ENCODE data around the gene HLX. TPM values are rescaled to one million over a fixed set of nuclear protein-coding genes. Genes with fewer than 3 reads are reported as not detected.

Gene HLX
- total and polyA plus RNA-seq, 8 donors, result 0.43 to 38.5 (median 3.7) TPM

DNA sequence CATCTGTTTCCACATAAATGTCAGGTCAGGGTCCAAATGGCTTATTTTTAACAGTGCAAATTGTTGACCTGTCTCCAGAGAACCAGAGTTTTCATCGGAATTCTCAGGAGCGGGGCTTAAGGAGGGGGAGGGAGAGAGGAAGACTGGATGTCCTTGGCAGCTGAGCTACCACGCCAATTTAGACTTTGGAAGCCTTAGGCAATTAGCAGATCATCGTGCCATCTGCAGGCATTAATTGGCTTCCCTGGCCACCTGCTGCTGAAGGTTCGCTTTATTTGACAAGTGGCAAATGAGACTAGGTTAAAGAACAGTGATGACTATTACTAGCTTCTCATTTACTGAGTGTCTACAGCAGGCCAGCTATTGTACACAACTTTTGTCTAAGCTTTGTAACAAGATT lies 43.7 kb downstream of the HLX start:
- Histone ChIP-seq H3K4me3 (no peak overlapping the region), H3K9me3 (no peaks in the 10 kb centered on the region), H3K27ac (no peak overlapping the region), H3K36me3 (no peaks in the 10 kb centered on the region), H3K27me3 (peaks cover 0 to 9% (median 3%) of the 10 kb centered on the region in 3 donors), H3K4me1 (no peaks in the 10 kb centered on the region)
- DNase-seq, result no peak
- 69 to 74% (median 72%) methylated on average over 5 of the region's 5 CpGs for WGBS, 5 donors
- intact Hi-C loops (cut with DNase I; ENCODE audit: low total_unique reads), result no loop called here
- TF ChIP-seq, protein P1, sequence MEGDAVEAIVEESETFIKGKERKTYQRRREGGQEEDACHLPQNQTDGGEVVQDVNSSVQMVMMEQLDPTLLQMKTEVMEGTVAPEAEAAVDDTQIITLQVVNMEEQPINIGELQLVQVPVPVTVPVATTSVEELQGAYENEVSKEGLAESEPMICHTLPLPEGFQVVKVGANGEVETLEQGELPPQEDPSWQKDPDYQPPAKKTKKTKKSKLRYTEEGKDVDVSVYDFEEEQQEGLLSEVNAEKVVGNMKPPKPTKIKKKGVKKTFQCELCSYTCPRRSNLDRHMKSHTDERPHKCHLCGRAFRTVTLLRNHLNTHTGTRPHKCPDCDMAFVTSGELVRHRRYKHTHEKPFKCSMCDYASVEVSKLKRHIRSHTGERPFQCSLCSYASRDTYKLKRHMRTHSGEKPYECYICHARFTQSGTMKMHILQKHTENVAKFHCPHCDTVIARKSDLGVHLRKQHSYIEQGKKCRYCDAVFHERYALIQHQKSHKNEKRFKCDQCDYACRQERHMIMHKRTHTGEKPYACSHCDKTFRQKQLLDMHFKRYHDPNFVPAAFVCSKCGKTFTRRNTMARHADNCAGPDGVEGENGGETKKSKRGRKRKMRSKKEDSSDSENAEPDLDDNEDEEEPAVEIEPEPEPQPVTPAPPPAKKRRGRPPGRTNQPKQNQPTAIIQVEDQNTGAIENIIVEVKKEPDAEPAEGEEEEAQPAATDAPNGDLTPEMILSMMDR (IDR thresholded peaks at IDR 0.05), result no peak
- TF ChIP-seq POLR2AphosphoS5 (IDR thresholded peaks at IDR 0.05), result no peak
- TF ChIP-seq POLR2A (IDR thresholded peaks at IDR 0.05), result no peak
- no peak for TF ChIP-seq EP300 (IDR thresholded peaks at IDR 0.05)

DNA sequence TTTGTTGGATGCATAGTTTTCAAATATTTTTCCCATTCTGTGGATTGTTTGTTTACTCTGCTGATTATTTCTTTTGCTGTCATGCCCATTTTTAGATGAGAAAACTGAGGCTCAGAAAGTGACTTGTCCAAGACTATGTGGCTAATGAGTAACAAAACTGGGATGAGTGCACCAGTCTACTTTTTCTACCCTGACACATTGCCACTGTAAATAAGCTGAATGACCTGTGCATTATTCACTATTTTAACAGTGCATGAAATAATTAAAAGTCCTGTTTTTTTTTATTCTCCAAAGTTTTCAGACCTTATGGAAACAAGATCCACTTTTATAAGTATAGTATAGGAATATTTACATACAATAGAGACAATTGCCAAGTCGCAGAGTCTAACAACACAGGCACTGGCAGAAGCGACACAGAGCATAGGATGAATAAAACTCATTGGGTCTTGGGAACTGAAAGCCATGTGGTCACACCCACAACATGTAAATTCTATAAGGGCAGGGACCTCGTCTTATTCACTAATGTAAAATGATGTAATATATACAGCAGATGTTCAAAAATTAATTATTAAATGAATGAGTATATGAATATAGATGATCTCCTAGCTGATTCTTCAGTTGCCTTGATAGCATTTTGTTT lies 45.2 kb downstream of the HLX start:
- Histone ChIP-seq H3K27me3 (peaks cover 0 to 9% (median 3%) of the 10 kb centered on the region in 3 donors), H3K27ac (no peak overlapping the region), H3K4me3 (no peak overlapping the region), H3K36me3 (no peaks in the 10 kb centered on the region), H3K4me1 (no peaks in the 10 kb centered on the region), H3K9me3 (no peaks in the 10 kb centered on the region)
- TF ChIP-seq EP300 (IDR thresholded peaks at IDR 0.05) (no peak), POLR2AphosphoS5 (IDR thresholded peaks at IDR 0.05) (no peak), POLR2A (IDR thresholded peaks at IDR 0.05) (no peak)
- TF ChIP-seq, protein P1 (IDR thresholded peaks at IDR 0.05), result no peak
- intact Hi-C loops (cut with DNase I; ENCODE audit: low total_unique reads), result no loop called here
- WGBS, 5 donors, result 74 to 85% (median 79%) methylated on average over 3 of the region's 3 CpGs
- no peak for DNase-seq

DNA sequence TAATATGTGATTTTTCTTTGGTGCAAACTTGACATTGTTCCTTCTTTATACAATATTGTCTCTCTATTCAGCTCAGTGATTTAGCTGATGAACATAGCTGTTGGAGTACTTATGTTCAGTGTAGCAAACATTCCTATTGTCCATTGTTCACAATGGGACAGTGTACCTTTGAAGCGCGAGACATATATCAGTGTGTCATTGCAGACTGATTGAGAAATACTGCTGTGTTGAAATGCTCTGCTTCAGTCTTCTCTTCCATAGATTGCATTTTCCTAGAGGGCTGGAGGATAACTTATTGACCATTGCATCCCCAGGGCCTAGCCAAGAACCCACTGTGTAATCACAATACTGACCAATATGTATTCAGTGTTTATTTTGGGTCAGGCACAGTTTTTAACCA lies 46.5 kb downstream of the HLX start:
- WGBS, 5 donors, result 84 to 92% (median 88%) methylated on average over 2 of the region's 2 CpGs
- H3K27ac ChIP-seq, result no peak overlapping the region
- H3K27me3 ChIP-seq, result peaks cover 0 to 9% (median 3%) of the 10 kb centered on the region in 3 donors
- H3K4me1 ChIP-seq, result no peaks in the 10 kb centered on the region
- H3K9me3 ChIP-seq, result no peaks in the 10 kb centered on the region
- TF ChIP-seq, protein P1 (IDR thresholded peaks at IDR 0.05), result no peak
- no peak for TF ChIP-seq POLR2AphosphoS5 (IDR thresholded peaks at IDR 0.05)
- TF ChIP-seq EP300 (IDR thresholded peaks at IDR 0.05), result no peak
- TF ChIP-seq POLR2A (IDR thresholded peaks at IDR 0.05), result no peak
- no peak for DNase-seq
- no peaks in the 10 kb centered on the region for H3K36me3 ChIP-seq
- no peak overlapping the region for H3K4me3 ChIP-seq
- intact Hi-C loops (cut with DNase I; ENCODE audit: low total_unique reads), result no loop called here

DNA sequence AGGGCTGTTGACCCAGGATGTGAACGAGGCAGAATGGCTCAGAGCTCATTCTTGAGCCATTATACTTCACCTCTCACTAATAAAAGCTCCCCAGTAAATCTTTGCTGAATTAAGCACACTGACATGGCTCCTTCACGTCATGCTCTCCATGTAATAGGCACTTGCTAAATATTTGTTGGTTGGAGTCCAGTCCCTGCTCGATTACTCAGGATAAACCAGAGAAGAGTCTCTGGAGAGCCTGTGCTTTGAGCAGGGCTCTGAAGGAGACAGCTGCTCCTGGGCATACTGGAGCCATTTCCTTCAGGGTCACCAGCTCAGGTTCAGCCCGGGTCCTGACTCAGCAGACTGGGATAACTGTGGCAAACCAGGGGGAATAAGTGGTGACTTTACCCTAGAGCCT lies 46.9 kb downstream of the HLX start:
- H3K36me3 ChIP-seq, result no peaks in the 10 kb centered on the region
- intact Hi-C loops (cut with DNase I; ENCODE audit: low total_unique reads), result no loop called here
- no peak overlapping the region for H3K4me3 ChIP-seq
- H3K4me1 ChIP-seq, result no peaks in the 10 kb centered on the region
- H3K9me3 ChIP-seq, result no peaks in the 10 kb centered on the region
- H3K27me3 ChIP-seq, result peaks cover 0 to 9% (median 3%) of the 10 kb centered on the region in 3 donors
- TF ChIP-seq, protein P1 (IDR thresholded peaks at IDR 0.05), result no peak
- TF ChIP-seq POLR2A (IDR thresholded peaks at IDR 0.05) (no peak), EP300 (IDR thresholded peaks at IDR 0.05) (no peak), POLR2AphosphoS5 (IDR thresholded peaks at IDR 0.05) (no peak)
- 32 to 53% (median 48%) methylated on average over 4 of the region's 4 CpGs for WGBS, 5 donors
- no peak overlapping the region for H3K27ac ChIP-seq
- no peak for DNase-seq

All from stomach (tissue), 9 donors.